Measurements from ENCODE around the gene DNAJC1.
A peak's percentile ranks its signal among the peaks of the same experiment; 100 is the strongest.

Gene DNAJC1

DNA sequence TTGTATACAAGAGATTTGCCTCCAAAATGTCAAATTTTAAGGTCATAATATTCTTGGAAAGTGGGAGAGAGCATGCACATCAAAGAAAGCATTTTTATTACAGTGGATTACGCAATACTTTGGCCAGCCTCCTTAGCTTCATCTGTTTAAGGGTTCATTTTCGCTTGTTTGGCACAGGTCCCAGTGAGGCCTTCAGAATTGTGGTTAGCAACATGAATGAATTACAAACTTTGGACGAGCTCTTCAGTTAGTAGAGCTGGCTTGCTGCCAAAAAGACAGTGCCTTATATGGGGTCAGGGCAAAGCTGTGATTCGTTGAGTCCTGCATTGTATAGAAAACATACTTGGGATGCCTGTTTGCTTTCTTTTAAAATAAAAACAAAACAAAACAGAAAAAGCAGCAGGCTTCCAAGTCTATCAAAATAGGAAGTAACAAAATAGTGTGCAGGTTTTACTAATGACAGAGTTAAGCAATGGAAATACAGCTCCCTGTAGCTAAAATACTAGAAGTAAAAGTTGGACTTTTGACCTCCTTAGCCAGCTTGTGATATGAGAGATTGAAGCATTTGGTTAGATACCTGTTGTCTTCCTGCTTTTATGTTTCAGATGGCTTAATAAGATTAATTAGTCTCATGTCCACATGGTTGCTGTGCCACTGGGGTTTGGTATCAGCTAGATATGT is 278.7 kb downstream of the DNAJC1 start:
- TF ChIP-seq POLR2AphosphoS5 (IDR thresholded peaks at IDR 0.05; ENCODE audit: low read depth, low read length) (no peak; the same call in 1 of the 2 replicates), SIN3A (IDR thresholded peaks at IDR 0.05; ENCODE audit: borderline replicate concordance, insufficient read depth, low read length) (peak; percentile 62; the same call in 1 of the 2 replicates)
- TF ChIP-seq, protein P1, sequence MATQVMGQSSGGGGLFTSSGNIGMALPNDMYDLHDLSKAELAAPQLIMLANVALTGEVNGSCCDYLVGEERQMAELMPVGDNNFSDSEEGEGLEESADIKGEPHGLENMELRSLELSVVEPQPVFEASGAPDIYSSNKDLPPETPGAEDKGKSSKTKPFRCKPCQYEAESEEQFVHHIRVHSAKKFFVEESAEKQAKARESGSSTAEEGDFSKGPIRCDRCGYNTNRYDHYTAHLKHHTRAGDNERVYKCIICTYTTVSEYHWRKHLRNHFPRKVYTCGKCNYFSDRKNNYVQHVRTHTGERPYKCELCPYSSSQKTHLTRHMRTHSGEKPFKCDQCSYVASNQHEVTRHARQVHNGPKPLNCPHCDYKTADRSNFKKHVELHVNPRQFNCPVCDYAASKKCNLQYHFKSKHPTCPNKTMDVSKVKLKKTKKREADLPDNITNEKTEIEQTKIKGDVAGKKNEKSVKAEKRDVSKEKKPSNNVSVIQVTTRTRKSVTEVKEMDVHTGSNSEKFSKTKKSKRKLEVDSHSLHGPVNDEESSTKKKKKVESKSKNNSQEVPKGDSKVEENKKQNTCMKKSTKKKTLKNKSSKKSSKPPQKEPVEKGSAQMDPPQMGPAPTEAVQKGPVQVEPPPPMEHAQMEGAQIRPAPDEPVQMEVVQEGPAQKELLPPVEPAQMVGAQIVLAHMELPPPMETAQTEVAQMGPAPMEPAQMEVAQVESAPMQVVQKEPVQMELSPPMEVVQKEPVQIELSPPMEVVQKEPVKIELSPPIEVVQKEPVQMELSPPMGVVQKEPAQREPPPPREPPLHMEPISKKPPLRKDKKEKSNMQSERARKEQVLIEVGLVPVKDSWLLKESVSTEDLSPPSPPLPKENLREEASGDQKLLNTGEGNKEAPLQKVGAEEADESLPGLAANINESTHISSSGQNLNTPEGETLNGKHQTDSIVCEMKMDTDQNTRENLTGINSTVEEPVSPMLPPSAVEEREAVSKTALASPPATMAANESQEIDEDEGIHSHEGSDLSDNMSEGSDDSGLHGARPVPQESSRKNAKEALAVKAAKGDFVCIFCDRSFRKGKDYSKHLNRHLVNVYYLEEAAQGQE (IDR thresholded peaks at IDR 0.05; ENCODE audit: insufficient read depth in 1 of 2, low read depth in 2 of 2, low read length in 2 of 2), result peak in 1 of 2 experiments; percentile 13; a peak in 1 of 4 replicates

DNA sequence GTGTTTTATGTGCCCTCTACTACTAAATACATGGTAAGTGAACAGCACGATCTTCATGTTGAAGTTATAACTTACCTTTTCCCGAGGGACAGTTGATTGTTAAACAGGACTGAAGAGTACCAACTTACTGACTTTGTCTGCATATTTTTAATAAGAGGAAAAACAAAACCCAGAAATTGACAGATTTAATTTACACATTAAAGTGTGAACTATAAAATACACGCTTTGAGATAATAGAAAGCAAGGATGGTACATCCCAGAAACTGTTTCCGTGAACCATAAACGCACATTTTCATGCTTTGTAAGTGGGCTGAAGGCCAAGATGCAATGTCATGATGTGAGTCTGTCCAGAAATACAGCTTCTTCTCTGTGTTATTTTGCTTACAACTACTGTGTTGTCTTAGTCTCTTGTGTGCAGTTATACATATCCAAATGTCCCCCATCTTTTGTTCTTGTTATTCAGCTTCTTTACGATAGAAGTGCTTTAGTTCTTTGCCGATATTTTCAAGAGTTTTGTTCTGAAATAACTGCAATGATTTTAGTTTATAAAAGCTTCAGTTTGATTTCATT is 279.4 kb downstream of the DNAJC1 start:
- TF ChIP-seq POLR2AphosphoS5 (IDR thresholded peaks at IDR 0.05; ENCODE audit: low read depth, low read length) (no peak), TAF1 (IDR thresholded peaks at IDR 0.05; ENCODE audit: borderline replicate concordance, insufficient read depth, low read length) (no peak), FOXP2 (optimal IDR thresholded peaks at IDR 0.05; ENCODE audit: borderline replicate concordance, extremely low read depth, extremely low read length, insufficient read depth) (no peak), SIN3A (IDR thresholded peaks at IDR 0.05; ENCODE audit: borderline replicate concordance, insufficient read depth, low read length) (peak; percentile 43; the same call in 1 of the 2 replicates)
- TF ChIP-seq, protein P1 (IDR thresholded peaks at IDR 0.05; ENCODE audit: insufficient read depth in 1 of 2, low read depth in 2 of 2, low read length in 2 of 2), result no peak

DNA sequence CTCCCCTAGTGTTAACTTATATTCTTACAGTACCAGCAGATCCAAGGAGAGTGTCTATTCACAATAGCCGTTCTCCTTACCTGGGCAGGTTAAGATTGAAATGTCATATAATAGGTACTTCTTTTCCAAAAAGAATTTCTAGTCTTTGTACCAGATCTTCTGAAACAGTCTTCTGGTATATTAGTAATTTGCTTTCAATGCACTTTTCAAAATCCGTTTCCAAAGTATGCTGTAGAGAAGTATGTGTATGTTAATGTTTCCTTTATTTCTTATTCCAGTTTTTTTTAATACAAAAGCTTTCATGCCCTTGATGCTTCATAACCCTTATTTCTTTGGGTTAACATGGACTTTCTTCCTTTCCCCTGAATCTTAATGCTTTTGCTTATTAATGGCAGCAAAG is 281.3 kb downstream of the DNAJC1 start:
- TF ChIP-seq, protein P1 (IDR thresholded peaks at IDR 0.05; ENCODE audit: insufficient read depth in 1 of 2, low read depth in 2 of 2, low read length in 2 of 2), result no peak
- TF ChIP-seq POLR2AphosphoS5 (IDR thresholded peaks at IDR 0.05; ENCODE audit: low read depth, low read length) (no peak), FOXP2 (optimal IDR thresholded peaks at IDR 0.05; ENCODE audit: borderline replicate concordance, extremely low read depth, extremely low read length, insufficient read depth) (no peak), SIN3A (IDR thresholded peaks at IDR 0.05; ENCODE audit: borderline replicate concordance, insufficient read depth, low read length) (no peak), TAF1 (IDR thresholded peaks at IDR 0.05; ENCODE audit: borderline replicate concordance, insufficient read depth, low read length) (no peak)

DNA sequence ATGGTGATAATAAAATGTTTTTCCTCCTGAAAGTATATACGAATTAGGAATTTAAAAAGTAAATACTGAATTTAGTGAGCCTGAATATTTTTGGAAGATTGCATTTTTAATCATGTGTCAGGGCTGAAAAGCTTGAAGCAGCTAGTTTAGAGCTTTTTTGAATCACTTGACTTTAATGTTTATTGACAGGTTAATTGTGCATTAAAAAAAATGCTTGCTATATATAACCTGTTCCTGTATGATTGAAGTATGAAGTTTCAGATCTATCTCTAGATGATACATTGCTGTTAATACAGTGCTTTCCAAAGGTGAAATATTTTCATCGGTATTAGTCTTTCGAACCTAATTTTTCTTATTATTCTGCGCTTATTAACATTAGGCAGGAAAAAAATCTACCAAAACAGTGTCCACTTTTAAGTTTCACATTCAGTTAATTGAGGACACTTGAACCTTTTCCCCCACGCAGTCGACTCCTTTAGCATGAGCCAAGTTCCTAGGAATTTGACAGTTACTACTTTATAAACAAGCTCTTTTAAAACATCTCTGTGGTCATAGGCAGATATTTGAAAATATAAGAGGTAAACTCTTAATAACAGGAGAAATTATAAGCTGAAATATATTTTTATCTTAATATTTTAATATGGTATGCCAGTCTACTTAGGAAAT is 282.4 kb downstream of the DNAJC1 start:
- TF ChIP-seq POLR2AphosphoS5 (IDR thresholded peaks at IDR 0.05; ENCODE audit: low read depth, low read length) (no peak), TAF1 (IDR thresholded peaks at IDR 0.05; ENCODE audit: borderline replicate concordance, insufficient read depth, low read length) (no peak), FOXP2 (optimal IDR thresholded peaks at IDR 0.05; ENCODE audit: borderline replicate concordance, extremely low read depth, extremely low read length, insufficient read depth) (no peak), SIN3A (IDR thresholded peaks at IDR 0.05; ENCODE audit: borderline replicate concordance, insufficient read depth, low read length) (no peak)
- TF ChIP-seq, protein P1 (IDR thresholded peaks at IDR 0.05; ENCODE audit: insufficient read depth in 1 of 2, low read depth in 2 of 2, low read length in 2 of 2), result no peak

Data from PFSK-1 (cell line).